Neural progenitor cell (in vitro differentiated cells): ENCODE results near the gene CALR.

ENCODE experiments used
- CTCF ChIP-seq: fragments of 200-600 bp; sonication (generic); IDR thresholded peaks from 2 replicates; pipeline ENCODE4 v1.5.1; 2017; ENCODE audit warnings: antibody characterized with exemption, mild to moderate bottlenecking
- EZH2phosphoT487 ChIP-seq: fragments of 200-600 bp; sonication (generic); IDR thresholded peaks from 2 replicates; pipeline ENCODE4 v1.6.1; 2017; ENCODE audit warnings: antibody characterized with exemption

- TF ChIP-seq CTCF (no peak), EZH2phosphoT487 (no peak)
These were observed 54.3 kb downstream of the CALR start for GRCh38 chr19:12992729-12993128.
